Measurements from ENCODE around the gene GNAI3.

GNAI3 gene

DNA sequence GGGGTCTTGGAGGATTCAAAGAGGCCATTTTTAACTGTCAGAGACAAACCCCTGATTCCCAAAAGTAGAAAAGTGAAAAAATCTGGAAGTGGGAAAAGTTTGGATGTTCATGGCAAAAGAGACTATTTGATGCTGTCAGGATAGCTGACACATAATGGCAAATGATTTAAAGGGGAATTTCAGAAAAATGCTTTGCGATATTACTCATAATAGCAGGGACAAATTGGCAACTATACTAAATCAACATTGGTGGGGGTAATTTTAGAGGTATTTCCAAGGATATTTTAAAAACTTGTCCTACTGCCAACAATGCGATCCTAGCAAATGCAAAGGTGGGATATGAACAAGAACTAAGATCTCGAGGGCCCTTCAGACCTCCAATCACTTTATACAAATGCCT, 102.2 kb downstream of the GNAI3 start:
- TF ChIP-seq, protein P1, sequence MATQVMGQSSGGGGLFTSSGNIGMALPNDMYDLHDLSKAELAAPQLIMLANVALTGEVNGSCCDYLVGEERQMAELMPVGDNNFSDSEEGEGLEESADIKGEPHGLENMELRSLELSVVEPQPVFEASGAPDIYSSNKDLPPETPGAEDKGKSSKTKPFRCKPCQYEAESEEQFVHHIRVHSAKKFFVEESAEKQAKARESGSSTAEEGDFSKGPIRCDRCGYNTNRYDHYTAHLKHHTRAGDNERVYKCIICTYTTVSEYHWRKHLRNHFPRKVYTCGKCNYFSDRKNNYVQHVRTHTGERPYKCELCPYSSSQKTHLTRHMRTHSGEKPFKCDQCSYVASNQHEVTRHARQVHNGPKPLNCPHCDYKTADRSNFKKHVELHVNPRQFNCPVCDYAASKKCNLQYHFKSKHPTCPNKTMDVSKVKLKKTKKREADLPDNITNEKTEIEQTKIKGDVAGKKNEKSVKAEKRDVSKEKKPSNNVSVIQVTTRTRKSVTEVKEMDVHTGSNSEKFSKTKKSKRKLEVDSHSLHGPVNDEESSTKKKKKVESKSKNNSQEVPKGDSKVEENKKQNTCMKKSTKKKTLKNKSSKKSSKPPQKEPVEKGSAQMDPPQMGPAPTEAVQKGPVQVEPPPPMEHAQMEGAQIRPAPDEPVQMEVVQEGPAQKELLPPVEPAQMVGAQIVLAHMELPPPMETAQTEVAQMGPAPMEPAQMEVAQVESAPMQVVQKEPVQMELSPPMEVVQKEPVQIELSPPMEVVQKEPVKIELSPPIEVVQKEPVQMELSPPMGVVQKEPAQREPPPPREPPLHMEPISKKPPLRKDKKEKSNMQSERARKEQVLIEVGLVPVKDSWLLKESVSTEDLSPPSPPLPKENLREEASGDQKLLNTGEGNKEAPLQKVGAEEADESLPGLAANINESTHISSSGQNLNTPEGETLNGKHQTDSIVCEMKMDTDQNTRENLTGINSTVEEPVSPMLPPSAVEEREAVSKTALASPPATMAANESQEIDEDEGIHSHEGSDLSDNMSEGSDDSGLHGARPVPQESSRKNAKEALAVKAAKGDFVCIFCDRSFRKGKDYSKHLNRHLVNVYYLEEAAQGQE (IDR thresholded peaks at IDR 0.05; ENCODE audit: low read depth), result no peak
- TF ChIP-seq CEBPB (IDR thresholded peaks at IDR 0.05), result no peak
- no peak for TF ChIP-seq RAD21 (IDR thresholded peaks at IDR 0.05; ENCODE audit: low read depth)
- TF ChIP-seq, protein P2, sequence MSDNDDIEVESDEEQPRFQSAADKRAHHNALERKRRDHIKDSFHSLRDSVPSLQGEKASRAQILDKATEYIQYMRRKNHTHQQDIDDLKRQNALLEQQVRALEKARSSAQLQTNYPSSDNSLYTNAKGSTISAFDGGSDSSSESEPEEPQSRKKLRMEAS (IDR thresholded peaks at IDR 0.05), result no peak
- no peak for TF ChIP-seq TCF12 (IDR thresholded peaks at IDR 0.05; ENCODE audit: low read depth)
- no peak for TF ChIP-seq TEAD4 (IDR thresholded peaks at IDR 0.05)
- TF ChIP-seq EGR1 (IDR thresholded peaks at IDR 0.05), result no peak
- TF ChIP-seq TAF1 (IDR thresholded peaks at IDR 0.05; ENCODE audit: low read depth), result no peak
- no peak for TF ChIP-seq ZBTB7A (IDR thresholded peaks at IDR 0.05; ENCODE audit: low read depth)
- TF ChIP-seq EP300 (IDR thresholded peaks at IDR 0.05; ENCODE audit: borderline replicate concordance), result no peak
- TF ChIP-seq, protein P3, sequence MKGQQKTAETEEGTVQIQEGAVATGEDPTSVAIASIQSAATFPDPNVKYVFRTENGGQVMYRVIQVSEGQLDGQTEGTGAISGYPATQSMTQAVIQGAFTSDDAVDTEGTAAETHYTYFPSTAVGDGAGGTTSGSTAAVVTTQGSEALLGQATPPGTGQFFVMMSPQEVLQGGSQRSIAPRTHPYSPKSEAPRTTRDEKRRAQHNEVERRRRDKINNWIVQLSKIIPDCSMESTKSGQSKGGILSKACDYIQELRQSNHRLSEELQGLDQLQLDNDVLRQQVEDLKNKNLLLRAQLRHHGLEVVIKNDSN (IDR thresholded peaks at IDR 0.05), result no peak

DNA sequence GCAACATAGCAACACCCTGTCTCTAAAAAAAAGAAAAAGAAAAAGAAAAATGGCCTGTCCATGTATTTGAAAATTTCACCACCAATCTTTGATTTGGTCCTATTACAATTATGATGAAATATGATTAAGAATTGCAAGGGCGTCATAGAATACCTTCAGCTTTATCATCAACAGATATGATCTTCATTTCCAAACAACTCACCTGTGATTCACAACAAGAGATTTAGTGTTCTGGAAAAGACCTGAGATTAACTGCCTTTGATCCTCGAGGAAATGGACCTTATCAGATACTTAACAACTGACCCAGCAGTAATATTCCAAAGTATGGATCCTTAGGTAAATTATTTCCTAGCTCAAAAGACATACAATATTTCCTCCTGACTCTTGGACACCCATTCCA, 104.0 kb downstream of the GNAI3 start:
- TF ChIP-seq ZBTB7A (IDR thresholded peaks at IDR 0.05; ENCODE audit: low read depth) (no peak), TEAD4 (IDR thresholded peaks at IDR 0.05) (no peak)

DNA sequence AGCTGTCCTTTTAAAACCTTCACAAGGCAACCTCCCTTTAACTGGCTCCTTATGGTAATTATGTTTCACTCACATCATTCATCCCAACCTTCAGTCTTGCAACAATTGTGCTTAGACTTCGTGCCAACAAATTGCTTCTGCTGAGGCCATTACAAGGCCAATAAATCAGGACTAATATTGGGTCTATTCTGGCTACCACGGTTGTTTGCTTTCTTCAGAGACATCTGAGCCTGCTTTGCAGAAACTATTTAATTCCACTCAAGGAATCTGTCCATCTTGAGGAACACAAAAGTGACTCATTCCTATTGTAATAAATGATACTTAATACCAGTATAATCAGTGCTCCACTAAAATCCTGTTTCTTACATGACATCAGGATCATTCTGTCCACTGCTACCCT, 104.9 kb downstream of the GNAI3 start:
- TF ChIP-seq YY1 (IDR thresholded peaks at IDR 0.05; ENCODE audit: low read depth) (no peak), CREB1 (IDR thresholded peaks at IDR 0.05; ENCODE audit: low read depth) (no peak), NFIC (IDR thresholded peaks at IDR 0.05) (peak; percentile 67)

DNA sequence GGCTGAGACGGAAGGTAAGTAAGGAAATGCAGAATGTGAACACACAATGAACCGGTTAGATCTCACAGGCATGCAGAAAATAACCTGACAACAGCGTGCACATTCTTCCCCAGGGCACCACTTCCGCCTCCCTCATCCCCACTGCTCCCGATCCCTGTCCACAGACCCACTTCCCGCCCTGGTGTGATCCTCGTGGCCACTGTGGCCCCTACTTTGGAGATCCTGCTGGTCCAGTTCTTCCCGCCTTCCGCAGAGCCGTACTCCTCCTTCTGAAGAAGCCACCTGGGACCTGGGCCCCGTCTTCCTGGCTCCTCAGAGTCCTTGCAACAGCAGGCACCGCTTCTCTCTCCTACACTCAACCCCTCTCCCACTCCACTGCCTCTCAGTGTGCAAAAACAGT, 106.1 kb downstream of the GNAI3 start:
- TF ChIP-seq YY1 (IDR thresholded peaks at IDR 0.05; ENCODE audit: low read depth) (no peak), CREB1 (IDR thresholded peaks at IDR 0.05; ENCODE audit: low read depth) (no peak), NFIC (IDR thresholded peaks at IDR 0.05) (no peak), RAD21 (IDR thresholded peaks at IDR 0.05; ENCODE audit: low read depth) (no peak), TAF1 (IDR thresholded peaks at IDR 0.05; ENCODE audit: low read depth) (no peak), ZBTB7A (IDR thresholded peaks at IDR 0.05; ENCODE audit: low read depth) (no peak), TCF12 (IDR thresholded peaks at IDR 0.05; ENCODE audit: low read depth) (no peak), FOXM1 (IDR thresholded peaks at IDR 0.05; ENCODE audit: borderline replicate concordance, low read depth) (no peak), CEBPB (IDR thresholded peaks at IDR 0.05) (no peak), EGR1 (IDR thresholded peaks at IDR 0.05) (no peak), EP300 (IDR thresholded peaks at IDR 0.05; ENCODE audit: borderline replicate concordance) (no peak), TEAD4 (IDR thresholded peaks at IDR 0.05) (no peak)
- TF ChIP-seq, protein P3 (IDR thresholded peaks at IDR 0.05), result no peak
- TF ChIP-seq, protein P1 (IDR thresholded peaks at IDR 0.05; ENCODE audit: low read depth), result no peak
- TF ChIP-seq, protein P2 (IDR thresholded peaks at IDR 0.05), result no peak

DNA sequence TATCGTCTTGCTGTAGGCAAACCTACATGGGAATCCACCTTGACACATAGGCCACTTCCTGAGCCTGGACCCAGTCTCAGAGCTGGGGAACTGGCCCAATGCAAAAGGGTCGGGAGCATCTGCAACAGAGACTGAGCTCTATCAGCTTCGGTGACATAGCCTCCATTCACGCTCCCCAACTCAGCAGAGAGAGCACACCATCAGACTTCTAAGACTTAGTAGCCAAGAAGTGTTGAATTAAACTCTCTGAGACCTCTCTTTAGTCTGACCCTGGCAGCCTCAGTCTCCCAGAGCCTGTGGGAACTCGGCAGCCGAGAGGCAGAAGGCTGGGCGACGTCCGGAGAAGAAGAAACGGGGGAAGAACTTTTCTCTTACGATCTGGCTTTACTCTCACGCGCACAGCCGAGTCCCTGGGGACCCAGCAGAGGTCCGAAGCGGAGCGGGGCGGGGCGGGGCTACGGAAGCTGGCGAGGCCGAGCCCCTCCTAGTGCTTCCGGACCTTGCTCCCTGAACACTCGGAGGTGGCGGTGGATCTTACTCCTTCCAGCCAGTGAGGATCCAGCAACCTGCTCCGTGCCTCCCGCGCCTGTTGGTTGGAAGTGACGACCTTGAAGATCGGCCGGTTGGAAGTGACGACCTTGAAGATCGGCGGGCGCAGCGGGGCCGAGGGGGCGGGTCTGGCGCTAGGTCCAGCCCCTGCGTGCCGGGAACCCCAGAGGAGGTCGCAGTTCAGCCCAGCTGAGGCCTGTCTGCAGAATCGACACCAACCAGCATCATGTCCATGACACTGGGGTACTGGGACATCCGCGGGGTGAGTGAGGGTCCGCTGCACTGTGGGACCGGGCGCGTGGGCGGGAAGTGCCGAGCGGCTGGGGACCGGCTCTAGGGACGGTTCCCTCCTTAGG, 107.5 kb downstream of the GNAI3 start, which contains the start of gene GSTM4:
Gene GSTM4 (plus strand): TSS at position 485 of the 905 bp plus-strand sequence. CDS start 291 bp downstream, at position 776.
- TF ChIP-seq EP300 (IDR thresholded peaks at IDR 0.05; ENCODE audit: borderline replicate concordance) (no peak), TCF12 (IDR thresholded peaks at IDR 0.05; ENCODE audit: low read depth) (no peak), EGR1 (IDR thresholded peaks at IDR 0.05) (no peak), CREB1 (IDR thresholded peaks at IDR 0.05; ENCODE audit: low read depth) (no peak), TAF1 (IDR thresholded peaks at IDR 0.05; ENCODE audit: low read depth) (no peak), FOXM1 (IDR thresholded peaks at IDR 0.05; ENCODE audit: borderline replicate concordance, low read depth) (no peak), RAD21 (IDR thresholded peaks at IDR 0.05; ENCODE audit: low read depth) (no peak), NFIC (IDR thresholded peaks at IDR 0.05) (no peak), TEAD4 (IDR thresholded peaks at IDR 0.05) (no peak), YY1 (IDR thresholded peaks at IDR 0.05; ENCODE audit: low read depth) (no peak), CEBPB (IDR thresholded peaks at IDR 0.05) (no peak)
- TF ChIP-seq, protein P3 (IDR thresholded peaks at IDR 0.05), result no peak
- TF ChIP-seq, protein P2 (IDR thresholded peaks at IDR 0.05), result no peak; the same call in 1 of the 2 replicates
- TF ChIP-seq, protein P1 (IDR thresholded peaks at IDR 0.05; ENCODE audit: low read depth), result no peak

Measured in Ishikawa (cell line).